Stomach (tissue), 4 donors: ENCODE data around the gene ITPRID2.

Source experiments
- CTCF ChIP-seq, 7 experiments: fragments of 450-650 bp in 4 of 7; fragments of 200-600 bp in 3 of 7; sonication (generic) in 3 of 7; IDR thresholded peaks; one replicate each; pipeline ENCODE4 v1.5.1; 2016 to 2019; ENCODE audit warnings: antibody characterized with exemption in 7 of 7, control low read depth in 2 of 7, mild to moderate bottlenecking in 1 of 7
- POLR2A ChIP-seq, 4 donors: fragments of 450-650 bp; IDR thresholded peaks; one replicate each; pipeline ENCODE4 v1.6.1; 2016; ENCODE audit warnings: antibody characterized with exemption in 4 of 4, control low read depth in 2 of 4, mild to moderate bottlenecking in 1 of 4, moderate library complexity in 1 of 4
- POLR2AphosphoS5 ChIP-seq, 3 donors: sonication (generic); formaldehyde crosslinking; IDR thresholded peaks; one replicate each; pipeline ENCODE4 v1.6.1; 2016; ENCODE audit warnings: antibody characterized with exemption in 3 of 3

- no peak for TF ChIP-seq CTCF (IDR thresholded peaks at IDR 0.05)
- no peak for TF ChIP-seq POLR2A (IDR thresholded peaks at IDR 0.05)
- no peak for TF ChIP-seq POLR2AphosphoS5 (IDR thresholded peaks at IDR 0.05)
These were observed 43.2 kb downstream of the ITPRID2 start for GRCh38 chr2:181934694-181935093.
